Peyer's patch (tissue), 4 donors: ENCODE measurements around the gene ANXA10. TPM values are rescaled to one million over a fixed set of nuclear protein-coding genes. Genes with fewer than 3 reads are reported as not detected.
"Not testable (repeated sequence)": the region's sequence is repeated elsewhere in the genome, so short reads cannot be mapped to it uniquely, and the experiment has no call there.

Experiments used
- DNase-seq, 3 donors: peaks; one replicate each; pipeline ENCODE4 v3.0.0-alpha.2; 2017 to 2019
- H3K27ac ChIP-seq, 4 donors: fragments of 200-600 bp; sonication (generic); one replicate each; pipeline ENCODE4 v1.5.1; 2016 to 2019
- H3K27me3 ChIP-seq, 2 donors: fragments of 200-600 bp; sonication (generic); one replicate each; pipeline ENCODE4 v1.5.1; 2019
- H3K36me3 ChIP-seq, 3 donors: fragments of 200-600 bp; sonication (generic); one replicate each; pipeline ENCODE4 v1.5.1; 2016 to 2019
- H3K4me1 ChIP-seq, 4 donors: fragments of 200-600 bp; sonication (generic); one replicate each; pipeline ENCODE4 v1.5.1; 2016 to 2019
- H3K4me3 ChIP-seq, 4 donors: fragments of 200-600 bp; sonication (generic); 1 replicate in 3 of 4; 2 replicates in 1 of 4; pipeline ENCODE4 v1.5.1; 2016 to 2019; ENCODE audit warnings: mild to moderate bottlenecking in 1 of 4
- H3K9me3 ChIP-seq, 4 donors: fragments of 200-600 bp; sonication (generic); one replicate each; pipeline ENCODE4 v1.5.1; 2016 to 2019; ENCODE audit warnings: mild to moderate bottlenecking in 1 of 4
- POLR2A ChIP-seq, 2 donors: fragments of 450-650 bp; IDR thresholded peaks; one replicate each; pipeline ENCODE4 v1.5.1; 2017; ENCODE audit warnings: antibody characterized with exemption in 2 of 2, mild to moderate bottlenecking in 2 of 2, moderate library complexity in 2 of 2
- total RNA-seq, 4 donors: library from RNA; depleted of rRNA; stranded (reverse); fragments of >200 nt; gene quantifications; one replicate each; pipeline ENCODE4 v1.1.0, GENCODE V29; 2016
- TF ChIP-seq, protein P1 (sequence below), 6 experiments: fragments of 450-650 bp in 4 of 6; fragments of 200-600 bp in 2 of 6; sonication (generic) in 1 of 6; IDR thresholded peaks; one replicate each; pipeline ENCODE4 v1.5.1; 2017 to 2019; ENCODE audit warnings: antibody characterized with exemption in 6 of 6, mild to moderate bottlenecking in 3 of 6, moderate library complexity in 1 of 6

The ANXA10 gene
- total RNA-seq, 4 donors from 2014 or later: not detected

GRCh38 chr4:168097161-168097560 lies 4.8 kb downstream of the ANXA10 start:
- no peak overlapping the region for H3K27ac ChIP-seq
- no peaks in the 10 kb centered on the region for H3K27me3 ChIP-seq
- TF ChIP-seq POLR2A (IDR thresholded peaks at IDR 0.05): no peak
- TF ChIP-seq, protein P1, sequence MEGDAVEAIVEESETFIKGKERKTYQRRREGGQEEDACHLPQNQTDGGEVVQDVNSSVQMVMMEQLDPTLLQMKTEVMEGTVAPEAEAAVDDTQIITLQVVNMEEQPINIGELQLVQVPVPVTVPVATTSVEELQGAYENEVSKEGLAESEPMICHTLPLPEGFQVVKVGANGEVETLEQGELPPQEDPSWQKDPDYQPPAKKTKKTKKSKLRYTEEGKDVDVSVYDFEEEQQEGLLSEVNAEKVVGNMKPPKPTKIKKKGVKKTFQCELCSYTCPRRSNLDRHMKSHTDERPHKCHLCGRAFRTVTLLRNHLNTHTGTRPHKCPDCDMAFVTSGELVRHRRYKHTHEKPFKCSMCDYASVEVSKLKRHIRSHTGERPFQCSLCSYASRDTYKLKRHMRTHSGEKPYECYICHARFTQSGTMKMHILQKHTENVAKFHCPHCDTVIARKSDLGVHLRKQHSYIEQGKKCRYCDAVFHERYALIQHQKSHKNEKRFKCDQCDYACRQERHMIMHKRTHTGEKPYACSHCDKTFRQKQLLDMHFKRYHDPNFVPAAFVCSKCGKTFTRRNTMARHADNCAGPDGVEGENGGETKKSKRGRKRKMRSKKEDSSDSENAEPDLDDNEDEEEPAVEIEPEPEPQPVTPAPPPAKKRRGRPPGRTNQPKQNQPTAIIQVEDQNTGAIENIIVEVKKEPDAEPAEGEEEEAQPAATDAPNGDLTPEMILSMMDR (IDR thresholded peaks at IDR 0.05): no peak
- H3K36me3 ChIP-seq: no peaks in the 10 kb centered on the region
- H3K9me3 ChIP-seq: no peaks in the 10 kb centered on the region
- no peak overlapping the region for H3K4me3 ChIP-seq
- no peaks in the 10 kb centered on the region for H3K4me1 ChIP-seq
- no peak for DNase-seq

GRCh38 chr4:168098248-168098717 lies 5.9 kb downstream of the ANXA10 start:
- TF ChIP-seq POLR2A (IDR thresholded peaks at IDR 0.05): no peak
- TF ChIP-seq, protein P1 (IDR thresholded peaks at IDR 0.05): no peak
- H3K9me3 ChIP-seq: no peaks in the 10 kb centered on the region
- no peaks in the 10 kb centered on the region for H3K36me3 ChIP-seq
- DNase-seq: no peak
- H3K4me1 ChIP-seq: no peaks in the 10 kb centered on the region
- H3K27ac ChIP-seq: no peak overlapping the region
- H3K4me3 ChIP-seq: no peak overlapping the region
- H3K27me3 ChIP-seq: no peaks in the 10 kb centered on the region

DNA sequence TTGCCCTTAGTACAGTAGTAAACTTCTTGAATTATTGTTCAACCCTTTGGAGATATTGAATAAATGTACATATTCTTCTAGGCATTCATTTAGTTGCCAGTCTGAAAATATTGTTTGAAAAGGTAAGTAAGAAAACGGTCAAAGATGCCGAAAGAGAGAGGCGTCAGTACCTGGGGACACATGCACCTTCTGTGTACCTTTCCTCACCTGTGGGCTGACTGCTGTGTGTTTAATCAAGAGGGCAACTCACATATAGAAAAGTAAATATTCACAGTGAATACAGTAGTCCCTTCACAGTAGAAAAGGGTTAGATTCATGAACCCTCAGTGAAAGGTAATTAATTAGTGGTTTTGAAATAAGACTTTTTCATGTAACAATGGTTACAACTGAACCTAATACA lies 6.9 kb downstream of the ANXA10 start:
- Histone ChIP-seq H3K27me3 (no peaks in the 10 kb centered on the region), H3K4me1 (no peaks in the 10 kb centered on the region), H3K9me3 (no peaks in the 10 kb centered on the region), H3K27ac (no peak overlapping the region), H3K4me3 (no peak overlapping the region), H3K36me3 (no peaks in the 10 kb centered on the region)
- TF ChIP-seq, protein P1 (IDR thresholded peaks at IDR 0.05): no peak
- no peak for TF ChIP-seq POLR2A (IDR thresholded peaks at IDR 0.05)
- DNase-seq: no peak

DNA sequence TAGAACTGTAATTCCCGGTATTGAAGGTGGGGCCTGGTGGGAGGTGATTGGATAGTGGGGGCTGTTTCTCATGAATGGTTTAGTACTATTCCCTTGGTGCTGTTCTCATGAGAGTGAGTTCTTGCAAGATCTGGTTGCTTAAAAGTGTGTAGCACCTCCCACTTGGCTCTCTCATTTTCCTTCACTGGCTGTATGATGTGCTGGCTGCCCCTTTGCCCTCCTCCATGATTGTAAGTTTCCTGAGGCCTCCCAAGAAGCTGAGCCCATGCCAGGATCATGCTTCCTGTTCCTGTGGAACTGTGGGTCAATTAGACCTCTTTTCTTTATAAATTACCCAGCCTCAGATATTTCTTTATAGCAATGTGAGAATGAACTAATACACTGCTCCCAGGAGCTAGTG lies 8.7 kb downstream of the ANXA10 start:
- Histone ChIP-seq H3K27ac (no peak overlapping the region), H3K27me3 (no peaks in the 10 kb centered on the region), H3K36me3 (no peaks in the 10 kb centered on the region), H3K4me3 (no peak overlapping the region), H3K9me3 (no peaks in the 10 kb centered on the region), H3K4me1 (no peaks in the 10 kb centered on the region)
- no peak for DNase-seq
- no peak for TF ChIP-seq POLR2A (IDR thresholded peaks at IDR 0.05)
- TF ChIP-seq, protein P1 (IDR thresholded peaks at IDR 0.05): no peak

GRCh38 chr4:168102403-168102802 lies 10.1 kb downstream of the ANXA10 start:
- H3K27me3 ChIP-seq: no peaks in the 10 kb centered on the region
- TF ChIP-seq POLR2A (IDR thresholded peaks at IDR 0.05): no peak
- TF ChIP-seq, protein P1 (IDR thresholded peaks at IDR 0.05): no peak
- no peak overlapping the region for H3K4me3 ChIP-seq
- no peaks in the 10 kb centered on the region for H3K36me3 ChIP-seq
- DNase-seq: no peak
- no peaks in the 10 kb centered on the region for H3K4me1 ChIP-seq
- no peaks in the 10 kb centered on the region for H3K9me3 ChIP-seq
- H3K27ac ChIP-seq: no peak overlapping the region

GRCh38 chr4:168109527-168109926 lies 17.2 kb downstream of the ANXA10 start:
- no peak overlapping the region for H3K4me3 ChIP-seq

GRCh38 chr4:168113059-168113458 lies 20.7 kb downstream of the ANXA10 start:
- H3K36me3 ChIP-seq, H3K9me3 ChIP-seq, DNase-seq, H3K27ac ChIP-seq, H3K4me1 ChIP-seq, H3K4me3 ChIP-seq, H3K27me3 ChIP-seq: not testable (repeated sequence)

More at GRCh38 chr4:168109527-168109926, 17.2 kb downstream of the ANXA10 start:
- H3K27ac ChIP-seq: no peak overlapping the region
- DNase-seq: no peak
- H3K9me3 ChIP-seq: no peaks in the 10 kb centered on the region
- H3K36me3 ChIP-seq: no peaks in the 10 kb centered on the region
- TF ChIP-seq, protein P1 (IDR thresholded peaks at IDR 0.05): no peak
- TF ChIP-seq POLR2A (IDR thresholded peaks at IDR 0.05): no peak
- no peaks in the 10 kb centered on the region for H3K4me1 ChIP-seq
- H3K27me3 ChIP-seq: no peaks in the 10 kb centered on the region
